ENCODE data around the gene KIRREL3.

KIRREL3 gene

DNA sequence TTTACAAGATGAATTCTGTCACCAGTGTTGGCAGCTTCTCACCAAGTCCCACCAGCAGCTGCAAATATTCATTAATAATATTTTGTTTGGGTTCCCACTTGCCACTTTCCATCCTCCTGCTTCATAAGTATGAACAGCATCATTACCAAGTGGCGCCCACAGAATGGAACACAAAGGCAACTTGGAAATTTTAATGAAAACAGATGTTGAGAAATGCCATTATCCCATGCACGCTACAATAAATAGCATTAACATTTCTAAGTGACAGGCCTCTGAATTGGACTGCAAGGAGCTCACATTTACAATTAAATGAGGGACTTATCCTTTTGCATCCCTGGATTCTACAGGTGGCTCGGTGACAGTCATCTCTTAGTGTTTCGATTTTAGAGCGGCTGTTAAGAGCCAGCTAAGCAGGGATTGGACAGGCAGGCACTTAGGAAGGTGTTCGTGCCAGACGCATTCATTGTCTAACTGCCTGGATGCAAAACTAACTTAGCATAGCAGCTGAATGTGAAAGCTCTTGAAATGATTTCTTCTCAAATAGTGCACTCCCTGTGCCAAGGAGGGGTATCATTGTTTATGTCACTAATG is 170.3 kb downstream of the KIRREL3 start:
- no peak for DNase-seq (ENCODE audit: low read depth in 2 of 2)

DNA sequence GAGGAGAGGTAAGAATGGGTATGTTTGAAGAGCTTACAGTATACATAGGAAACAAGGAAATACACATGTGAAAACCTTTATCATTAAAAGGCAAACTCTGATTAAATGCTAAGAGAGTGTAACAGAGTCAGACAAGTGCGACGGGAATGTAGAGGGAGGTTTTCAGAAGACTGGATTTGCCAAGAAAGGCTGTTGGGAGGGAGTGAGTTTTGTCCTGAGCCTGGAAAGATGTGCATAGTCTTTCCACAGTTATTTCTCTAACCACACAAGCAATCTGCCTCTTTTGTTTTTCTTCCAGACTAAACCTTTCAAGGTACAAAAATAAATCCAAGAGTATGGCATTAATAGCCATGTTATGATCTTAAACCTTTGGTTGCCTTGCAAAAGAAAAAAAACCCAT is 170.9 kb downstream of the KIRREL3 start:
- no peak for DNase-seq (ENCODE audit: low read depth in 2 of 2)

DNA sequence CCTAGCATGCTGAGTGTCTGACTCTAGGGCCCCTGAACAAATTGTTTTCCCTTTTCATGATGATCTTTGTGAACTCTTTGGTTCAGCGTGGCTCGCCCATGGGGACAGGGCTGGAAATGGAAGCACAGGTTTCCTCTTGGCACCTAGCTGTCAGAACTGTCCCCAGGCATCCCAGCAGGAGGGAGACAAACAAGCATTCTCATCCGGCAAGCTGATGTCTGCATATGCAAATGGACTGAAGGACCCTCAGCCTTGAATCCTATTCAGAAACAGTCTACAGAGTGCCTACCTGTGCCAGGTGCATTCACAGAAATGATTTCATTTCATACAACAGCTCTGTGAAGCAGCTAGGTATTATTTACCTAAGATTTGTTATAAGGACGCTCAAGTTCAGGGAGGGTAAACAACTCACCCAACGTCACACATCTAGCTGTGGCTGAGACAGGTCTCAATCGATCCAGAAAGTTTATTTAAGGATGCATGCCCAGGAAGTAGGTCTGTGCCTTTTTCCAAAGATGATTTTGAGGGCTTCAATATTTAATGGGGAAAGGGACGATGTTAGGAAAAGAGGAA is 176.4 kb downstream of the KIRREL3 start:
- DNase-seq (ENCODE audit: low read depth in 2 of 2): no peak

DNA sequence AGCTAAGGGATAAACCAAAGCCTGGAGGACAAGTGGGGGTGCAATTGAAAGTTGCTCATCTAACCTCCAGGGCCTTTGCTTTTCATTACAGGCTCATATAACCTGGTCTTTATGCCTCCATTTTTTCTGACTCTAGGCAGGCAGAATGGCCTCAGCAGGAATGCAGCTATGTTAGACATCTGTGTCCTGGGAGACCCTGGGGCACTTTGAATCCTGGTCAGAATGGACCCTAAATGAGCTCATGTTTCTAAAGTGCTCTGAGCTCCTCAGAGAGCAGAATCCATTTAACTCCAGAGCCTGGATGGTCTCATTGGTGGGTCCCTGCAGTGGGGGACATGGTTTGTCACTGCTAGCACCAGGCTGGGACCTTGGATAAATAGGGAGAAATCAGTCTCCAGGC is 177.3 kb downstream of the KIRREL3 start:
- no peak for DNase-seq (ENCODE audit: low read depth in 2 of 2)

DNA sequence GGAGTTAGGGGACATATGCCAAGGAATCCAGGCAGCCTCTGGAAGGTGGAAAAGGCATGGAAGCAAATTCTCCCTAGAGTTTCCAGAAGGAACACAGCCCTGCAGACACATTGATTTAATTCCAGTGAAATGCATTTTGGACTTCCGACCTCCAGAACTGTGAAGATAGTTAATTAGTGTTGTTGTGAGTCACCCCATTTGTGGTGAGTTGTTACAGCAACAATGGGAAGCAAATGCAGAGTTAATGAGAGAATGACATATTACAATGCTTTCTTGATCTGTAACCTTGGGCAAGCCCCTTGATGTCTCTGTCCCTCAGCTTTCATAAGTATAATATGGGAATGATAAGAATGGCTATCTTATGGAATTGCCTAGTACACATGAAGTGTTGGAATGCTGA is 178.7 kb downstream of the KIRREL3 start:
- no peak for DNase-seq (ENCODE audit: low read depth in 2 of 2)

DNA sequence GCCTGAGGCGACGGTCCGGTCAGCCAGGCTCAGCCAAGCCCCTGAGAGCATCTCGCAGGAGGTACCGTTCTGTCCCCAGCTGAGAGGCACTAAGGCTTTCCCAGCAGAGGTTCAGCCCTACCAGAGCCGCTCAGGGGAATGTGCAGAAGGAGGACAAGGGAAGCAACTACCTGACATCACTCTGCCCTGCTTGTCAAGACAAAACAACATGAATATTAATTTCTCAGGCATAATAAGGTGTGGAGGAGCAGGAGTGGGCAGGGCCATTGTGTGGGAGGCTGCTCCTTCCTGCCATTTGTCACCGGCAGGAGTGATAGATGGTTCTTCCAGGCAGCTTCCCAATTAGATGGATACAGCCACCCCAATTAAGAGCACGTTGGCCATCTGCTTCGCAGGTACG is 181.4 kb downstream of the KIRREL3 start:
- DNase-seq (ENCODE audit: low read depth in 2 of 2): no peak

DNA sequence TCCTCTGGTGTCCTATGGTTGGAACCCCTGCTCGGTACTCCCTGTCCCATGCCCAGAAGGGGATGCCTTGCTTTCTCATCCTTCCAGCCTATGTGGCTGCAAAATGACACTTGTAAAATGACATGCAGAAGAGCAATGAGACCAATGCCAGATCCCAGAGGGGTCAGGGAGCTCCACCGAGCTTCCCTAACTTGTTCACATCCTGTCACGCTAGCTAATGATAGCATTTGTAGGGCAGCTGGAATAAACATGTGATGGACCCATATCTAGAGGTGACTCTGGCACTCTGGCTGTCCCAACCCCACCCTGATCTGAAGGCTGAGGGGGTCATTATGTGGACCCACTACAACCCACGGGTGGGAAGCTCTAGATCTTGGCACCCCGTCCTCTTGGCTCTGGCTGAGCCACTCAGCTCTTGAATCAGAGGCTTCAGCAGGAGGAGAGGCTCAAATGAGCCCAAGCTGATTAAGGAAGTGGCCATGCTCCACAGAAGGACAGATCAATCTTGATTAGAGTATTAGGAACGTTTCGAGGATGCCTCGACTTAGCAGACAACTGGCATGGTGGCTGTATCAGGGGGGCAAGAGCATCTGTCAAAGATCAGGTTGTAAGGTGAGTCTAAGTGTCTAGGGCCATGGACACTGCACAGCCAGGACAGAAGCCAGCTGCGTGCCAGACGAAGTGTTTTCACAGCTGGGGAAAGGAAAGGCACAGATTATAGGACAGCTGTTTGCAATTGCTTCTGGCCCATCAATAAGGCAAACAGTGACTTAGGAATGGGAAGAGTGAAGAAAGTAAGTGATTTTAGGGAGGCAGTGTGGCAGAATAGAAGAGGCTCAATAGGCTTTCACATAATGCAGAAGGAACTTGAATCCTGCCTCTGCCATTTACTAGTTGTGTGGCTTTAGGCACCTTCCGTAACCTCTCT is 182.8 kb downstream of the KIRREL3 start:
- DNase-seq (ENCODE audit: low read depth in 2 of 2): no peak

DNA sequence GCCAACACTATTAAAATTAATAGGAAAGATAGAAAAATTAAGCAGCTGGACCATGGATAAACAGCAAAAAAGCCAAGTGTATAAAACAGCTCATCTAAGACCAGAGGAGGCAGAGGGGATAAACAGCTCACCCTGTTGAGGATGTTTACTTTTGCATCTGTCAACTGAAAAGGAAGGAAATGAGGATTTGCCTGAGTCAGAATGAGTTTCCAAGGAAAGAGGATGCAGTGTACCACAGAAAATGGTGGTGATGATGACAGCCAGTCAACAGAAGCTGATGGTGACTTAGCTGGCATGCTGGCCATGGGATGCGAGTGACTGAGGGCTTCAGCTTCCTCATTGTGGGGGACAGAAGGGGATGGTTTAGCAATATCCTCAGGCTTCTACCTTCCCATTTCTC is 183.5 kb downstream of the KIRREL3 start:
- no peak for DNase-seq (ENCODE audit: low read depth in 2 of 2)

DNA sequence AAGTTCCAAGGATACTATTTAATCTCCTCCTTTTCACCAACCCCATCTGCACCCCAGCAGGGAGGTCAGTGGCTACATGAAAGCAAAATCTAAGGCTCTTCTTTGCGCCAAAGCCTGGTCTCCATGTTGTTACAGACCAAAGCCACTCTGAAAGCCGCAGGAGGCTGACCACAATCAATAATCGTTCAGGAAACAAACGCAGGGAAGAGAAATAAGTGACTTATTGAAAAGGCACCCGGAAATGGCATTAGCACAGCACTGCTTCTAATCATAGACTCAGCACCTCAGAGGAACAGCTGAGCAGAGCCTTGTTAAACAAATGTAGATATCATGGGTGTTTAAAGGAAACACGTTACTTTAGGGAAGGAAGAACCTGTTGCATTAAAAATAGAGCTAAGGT is 183.9 kb downstream of the KIRREL3 start:
- DNase-seq (ENCODE audit: low read depth in 2 of 2): no peak

DNA sequence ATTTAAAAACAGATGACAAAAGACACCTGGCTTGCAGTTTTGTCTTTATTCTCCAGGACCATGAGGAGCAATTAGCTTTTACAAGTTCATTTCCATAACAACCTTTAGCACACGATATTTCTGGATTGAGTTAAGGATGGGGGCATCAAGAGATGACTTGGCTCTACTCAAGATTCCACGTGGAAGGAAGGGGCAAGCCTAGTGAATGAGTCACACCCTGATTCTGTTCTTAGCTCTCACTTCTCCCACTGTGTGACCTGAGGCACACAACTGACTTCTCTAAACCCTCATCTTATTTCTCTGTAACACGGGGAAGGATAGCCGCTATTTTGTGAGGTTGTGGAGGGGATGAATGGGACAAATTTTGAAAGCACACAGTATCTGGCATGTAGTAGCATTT is 185.5 kb downstream of the KIRREL3 start:
- no peak for DNase-seq (ENCODE audit: low read depth in 2 of 2)

DNA sequence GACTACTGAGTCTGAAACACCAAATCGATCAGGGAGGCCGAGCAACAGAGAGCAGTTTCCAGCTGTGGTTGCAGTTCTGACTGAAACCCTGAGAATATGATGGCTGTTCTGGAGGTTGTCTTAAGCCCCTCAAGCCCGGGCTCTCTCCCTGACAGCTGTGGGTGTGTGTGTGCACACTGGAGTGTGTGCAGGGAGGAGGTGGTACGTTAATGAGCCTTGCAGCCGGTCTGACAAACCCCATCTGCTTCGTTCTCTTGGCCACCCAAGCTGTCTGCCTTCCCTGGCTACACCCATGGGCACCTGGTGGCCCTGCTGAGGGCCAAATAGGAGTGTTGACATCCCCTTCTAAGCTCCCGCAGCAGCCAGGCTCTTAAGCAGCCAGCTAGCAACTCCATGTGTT is 189.8 kb downstream of the KIRREL3 start:
- DNase-seq (ENCODE audit: low read depth in 2 of 2): no peak

DNA sequence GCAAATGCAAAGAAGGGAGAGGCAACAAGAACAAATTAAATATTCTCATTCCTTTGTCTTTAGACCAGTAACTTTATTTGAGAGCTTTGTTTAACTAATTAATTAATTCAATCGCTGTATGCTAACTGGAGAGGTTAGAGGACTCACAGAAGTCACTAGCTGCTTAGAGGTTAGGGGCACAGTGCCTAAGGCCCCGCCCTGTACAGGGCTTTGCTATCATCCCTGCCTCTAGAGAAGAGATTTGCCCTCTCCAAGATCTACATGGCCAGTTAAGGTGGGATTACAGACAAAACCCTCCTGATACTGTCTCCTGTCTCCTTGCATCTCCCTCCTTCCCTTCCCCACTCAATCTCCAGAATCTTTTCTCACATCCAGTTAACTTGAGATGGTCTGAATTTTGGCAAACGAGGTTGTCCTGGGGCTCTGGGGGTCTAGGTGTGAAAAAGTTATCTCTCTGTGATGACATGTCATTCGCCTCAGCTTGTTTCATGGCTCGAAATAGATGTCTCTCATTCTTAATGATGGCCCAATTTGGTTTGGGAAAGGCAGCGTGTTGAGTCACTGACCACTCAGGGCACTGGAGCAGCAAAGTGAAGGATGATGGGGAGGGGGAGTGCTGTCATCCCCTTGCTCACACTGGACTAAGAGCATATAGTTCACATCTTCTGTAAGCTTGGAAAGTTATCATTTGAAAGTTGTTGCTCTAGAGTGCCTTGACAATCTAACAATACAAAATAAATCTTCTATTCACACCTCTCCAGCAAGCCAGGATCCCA is 190.9 kb downstream of the KIRREL3 start:
- no peak for DNase-seq (ENCODE audit: low read depth in 2 of 2)

DNA sequence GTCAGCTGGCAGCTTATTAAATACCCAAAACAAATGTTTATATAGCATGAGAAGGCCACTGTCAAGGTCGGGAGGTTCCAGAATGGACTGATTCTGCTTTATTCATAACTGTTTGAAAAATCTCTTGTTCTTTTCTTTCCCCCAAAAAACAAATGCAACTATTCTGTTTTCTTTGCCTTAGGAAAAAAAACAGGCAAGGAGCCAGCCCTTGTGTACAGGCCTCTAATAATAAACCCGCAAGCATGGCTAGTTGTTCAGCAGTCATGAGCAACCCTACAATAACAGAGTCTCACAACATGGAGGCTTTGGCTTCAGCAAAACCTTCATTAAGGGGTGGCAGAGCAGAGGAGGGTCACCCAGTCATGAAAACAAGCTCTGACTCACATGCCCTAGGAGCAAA is 191.7 kb downstream of the KIRREL3 start:
- no peak for DNase-seq (ENCODE audit: low read depth in 2 of 2)

DNA sequence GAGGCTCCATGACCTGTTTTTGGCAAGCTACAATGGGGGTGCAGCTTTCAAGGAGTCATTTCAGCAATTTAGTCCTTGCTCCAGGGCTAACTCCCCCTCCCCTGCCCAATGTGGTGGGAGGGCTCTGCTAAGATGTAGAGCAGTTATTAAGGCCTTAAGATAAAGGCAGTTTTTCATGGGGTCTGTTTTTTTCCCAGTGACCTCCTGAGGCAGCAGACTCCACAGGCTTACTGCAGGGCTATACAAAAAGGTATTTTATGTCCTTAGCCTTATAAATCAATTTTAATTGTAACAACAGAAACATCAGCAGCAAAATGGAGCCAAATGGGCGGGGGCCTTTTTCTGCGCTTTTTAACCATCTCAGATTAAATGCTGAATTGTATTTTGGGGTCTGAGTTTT is 192.3 kb downstream of the KIRREL3 start:
- DNase-seq (ENCODE audit: low read depth in 2 of 2): no peak

DNA sequence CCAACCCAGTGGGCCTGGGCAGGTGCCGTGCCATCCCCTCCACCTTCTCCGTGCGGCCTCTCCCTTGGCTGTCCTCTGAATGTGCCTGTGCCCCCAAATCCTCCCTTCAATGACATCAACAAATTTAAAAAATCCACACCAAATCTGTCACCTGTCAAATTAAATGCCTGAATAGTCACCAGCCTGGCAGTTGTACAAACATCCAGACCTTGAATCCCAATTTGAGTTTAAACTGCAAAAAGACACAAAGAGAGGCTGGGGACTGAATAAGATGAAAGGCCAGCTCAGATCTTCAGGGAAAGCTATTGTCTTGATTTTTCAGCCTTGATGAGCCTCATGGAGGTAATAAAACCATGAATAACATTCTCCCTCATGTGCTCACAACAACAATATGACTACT is 194.7 kb downstream of the KIRREL3 start:
- no peak for DNase-seq (ENCODE audit: low read depth in 2 of 2)

DNA sequence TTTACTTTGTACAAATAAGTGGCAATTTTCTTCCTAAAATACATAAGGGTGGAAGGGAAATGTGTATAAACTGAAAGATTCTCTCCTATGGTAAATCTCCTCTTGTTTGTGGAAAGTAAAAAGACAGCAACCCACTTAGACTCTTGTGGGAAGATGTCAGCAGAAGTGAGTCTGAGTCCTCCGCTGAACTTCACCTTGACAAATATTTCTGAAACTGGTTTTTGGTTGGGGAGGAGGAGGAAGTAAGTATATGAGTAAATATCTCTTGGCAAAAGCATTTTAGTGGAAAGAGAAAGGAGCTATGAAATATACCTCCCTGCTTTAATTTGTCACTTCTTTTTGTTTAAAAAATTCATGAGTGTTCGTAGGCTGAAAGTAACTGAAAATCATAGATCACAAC is 196.2 kb downstream of the KIRREL3 start:
- DNase-seq (ENCODE audit: low read depth in 2 of 2): no peak

DNA sequence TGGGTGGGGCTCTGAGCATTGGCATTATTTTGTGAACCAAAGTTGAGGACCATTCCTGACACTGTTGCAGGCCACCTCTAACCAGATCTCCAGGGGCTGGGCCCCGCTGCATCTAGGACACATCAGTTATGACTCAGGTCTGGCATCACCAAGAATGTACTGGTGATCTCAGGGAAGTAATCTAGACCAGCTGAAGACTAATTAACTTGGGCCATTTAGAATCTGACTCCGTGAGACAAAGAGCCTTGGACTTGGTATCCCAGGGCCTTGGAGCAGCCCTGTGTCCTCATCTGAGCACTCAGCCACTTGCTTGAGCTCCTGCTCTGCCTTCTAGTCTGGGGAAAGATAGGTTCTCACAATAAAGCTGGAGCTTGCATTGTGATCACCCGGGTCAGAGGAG is 200.6 kb downstream of the KIRREL3 start:
- DNase-seq (ENCODE audit: low read depth in 2 of 2): no peak

DNA sequence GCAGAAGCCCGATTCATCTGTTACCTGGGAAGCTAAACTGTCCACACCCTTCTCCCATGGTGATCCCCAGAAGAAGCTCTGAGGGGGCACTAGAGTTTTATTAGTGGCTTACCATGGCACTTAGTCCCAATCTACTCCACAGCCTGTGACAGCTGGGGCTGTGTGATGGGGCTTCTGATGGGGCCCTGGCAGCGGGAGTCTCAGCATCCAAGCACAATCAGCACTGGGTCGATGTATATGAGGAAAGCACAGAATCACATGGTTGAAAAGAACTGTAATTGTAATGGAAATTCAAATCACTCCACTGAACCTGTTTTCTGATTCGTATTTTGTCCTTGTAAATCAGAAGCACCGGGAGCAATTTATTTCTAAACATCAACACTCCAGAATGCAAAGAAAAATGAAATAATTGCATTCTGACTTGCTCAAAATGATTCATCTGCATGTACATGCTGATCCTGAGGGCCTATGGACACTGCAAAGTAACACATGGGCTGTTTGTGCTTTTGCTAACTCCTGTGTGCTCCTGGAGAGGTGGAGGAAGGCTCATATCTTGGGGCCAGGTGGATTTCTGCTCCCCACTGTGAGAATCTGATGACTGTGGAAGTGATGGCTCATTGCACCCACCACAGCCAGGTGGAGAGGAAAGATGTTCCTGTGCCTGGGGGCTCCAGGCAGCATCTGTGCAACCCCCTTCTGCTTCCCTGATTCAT is 203.0 kb downstream of the KIRREL3 start:
- DNase-seq (ENCODE audit: low read depth in 2 of 2): no peak

DNA sequence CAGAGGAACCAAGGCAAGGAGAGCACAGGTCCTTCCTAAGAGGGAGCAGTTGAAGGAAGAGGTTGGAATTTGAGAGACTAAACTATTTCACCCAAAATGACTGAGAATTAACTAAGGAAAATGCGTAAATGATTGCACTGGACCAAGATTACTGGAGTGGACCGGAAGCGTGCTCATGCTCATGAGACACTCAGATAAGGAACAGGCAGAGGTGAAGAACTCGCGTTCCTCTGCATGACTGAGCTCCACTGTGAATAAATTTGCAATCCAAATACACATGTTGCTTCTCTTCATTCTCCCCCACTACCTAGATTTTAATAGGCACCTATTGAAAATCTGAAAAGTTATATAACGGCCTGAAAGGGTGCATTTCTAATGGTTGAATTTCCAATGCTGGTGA is 207.0 kb downstream of the KIRREL3 start:
- no peak for DNase-seq (ENCODE audit: low read depth in 2 of 2)

DNA sequence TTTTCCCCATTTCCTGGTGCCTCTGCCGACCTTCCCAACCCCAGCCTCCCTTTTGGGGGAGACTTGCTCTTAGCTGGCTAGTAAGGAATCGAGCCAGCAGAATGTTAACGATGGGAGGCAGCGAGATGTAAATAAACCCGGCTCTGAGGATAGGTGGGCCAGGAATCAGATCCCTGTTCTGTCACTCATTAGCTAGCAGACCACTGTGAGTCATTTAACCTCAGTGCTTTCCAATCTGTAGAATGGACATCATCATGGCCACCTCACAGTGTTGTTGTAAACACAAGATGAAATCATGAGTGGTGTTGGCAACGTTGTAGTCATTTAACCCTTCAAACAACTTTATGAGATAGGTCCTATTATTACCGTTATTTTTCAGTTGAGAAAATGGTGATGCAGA is 208.6 kb downstream of the KIRREL3 start:
- no peak for DNase-seq (ENCODE audit: low read depth in 2 of 2)

DNA sequence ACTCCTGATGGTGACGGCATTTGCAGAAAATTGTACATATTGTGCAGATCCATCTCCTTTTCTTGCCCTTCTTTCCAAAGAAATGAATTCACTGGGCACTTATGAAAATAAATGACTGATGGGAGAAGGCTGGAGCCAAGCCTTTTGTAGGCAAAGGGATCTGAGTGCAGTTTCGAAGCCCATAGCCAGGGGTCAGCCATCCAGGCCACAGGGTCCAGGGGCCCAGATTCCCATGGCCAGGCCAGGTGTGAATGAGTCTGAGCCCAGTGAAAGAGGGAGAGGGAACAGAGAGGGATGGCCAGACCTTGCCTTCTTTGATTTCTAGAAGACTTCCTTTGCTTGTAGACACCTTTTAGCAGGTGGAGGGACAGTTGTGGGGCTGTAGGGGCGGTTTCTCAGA is 209.1 kb downstream of the KIRREL3 start:
- no peak for DNase-seq (ENCODE audit: low read depth in 2 of 2)

Data from stimulated activated CD8-positive, alpha-beta memory T cell treated with anti-CD3 and anti-CD28 coated beads, Interleukin-15, amount 100 ng/mL, for 4 hours (primary cell).